ENCODE data around the gene GEN1.

GEN1 gene

DNA sequence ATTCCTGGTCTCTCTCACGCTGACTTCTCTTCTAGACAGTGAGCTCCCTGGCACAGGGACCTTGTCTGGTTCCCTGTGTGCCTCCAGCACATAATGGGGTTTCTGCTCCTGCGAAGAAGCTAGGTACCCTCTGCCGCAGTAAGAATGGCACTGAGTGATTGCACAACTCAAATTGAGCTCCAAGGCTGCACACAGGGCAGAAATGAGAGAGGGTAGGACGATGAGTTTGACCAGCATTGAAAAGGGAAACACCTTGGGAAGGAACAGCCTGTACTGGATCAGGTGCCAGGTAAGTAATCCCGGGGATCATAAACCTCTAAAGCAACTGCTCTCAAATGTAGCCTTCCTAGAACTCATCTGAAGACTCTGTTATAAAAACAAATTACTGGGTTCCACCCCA lies 41.4 kb downstream of the GEN1 start:
- DNase-seq (ENCODE audit: low read depth in 2 of 2): no peak

DNA sequence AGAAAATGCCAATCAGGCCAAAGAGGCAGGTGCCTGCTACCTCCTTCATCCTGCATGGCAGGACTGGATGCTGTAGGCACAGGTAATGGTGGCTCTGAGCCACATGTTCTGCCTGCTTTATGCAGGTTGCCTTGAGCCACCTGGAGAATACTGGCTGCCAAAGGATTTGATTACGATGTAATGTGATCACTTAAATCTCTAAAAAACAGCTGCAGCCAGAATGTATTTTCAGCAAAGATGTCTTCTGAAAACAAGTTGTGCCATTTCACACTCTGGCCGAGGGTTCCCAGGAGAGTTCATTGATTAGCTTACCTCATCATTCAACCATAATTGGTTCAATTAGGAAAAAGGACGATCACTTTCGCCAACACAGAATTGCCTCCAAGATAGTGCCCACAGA lies 44.4 kb downstream of the GEN1 start:
- no peak for DNase-seq (ENCODE audit: low read depth in 2 of 2)

DNA sequence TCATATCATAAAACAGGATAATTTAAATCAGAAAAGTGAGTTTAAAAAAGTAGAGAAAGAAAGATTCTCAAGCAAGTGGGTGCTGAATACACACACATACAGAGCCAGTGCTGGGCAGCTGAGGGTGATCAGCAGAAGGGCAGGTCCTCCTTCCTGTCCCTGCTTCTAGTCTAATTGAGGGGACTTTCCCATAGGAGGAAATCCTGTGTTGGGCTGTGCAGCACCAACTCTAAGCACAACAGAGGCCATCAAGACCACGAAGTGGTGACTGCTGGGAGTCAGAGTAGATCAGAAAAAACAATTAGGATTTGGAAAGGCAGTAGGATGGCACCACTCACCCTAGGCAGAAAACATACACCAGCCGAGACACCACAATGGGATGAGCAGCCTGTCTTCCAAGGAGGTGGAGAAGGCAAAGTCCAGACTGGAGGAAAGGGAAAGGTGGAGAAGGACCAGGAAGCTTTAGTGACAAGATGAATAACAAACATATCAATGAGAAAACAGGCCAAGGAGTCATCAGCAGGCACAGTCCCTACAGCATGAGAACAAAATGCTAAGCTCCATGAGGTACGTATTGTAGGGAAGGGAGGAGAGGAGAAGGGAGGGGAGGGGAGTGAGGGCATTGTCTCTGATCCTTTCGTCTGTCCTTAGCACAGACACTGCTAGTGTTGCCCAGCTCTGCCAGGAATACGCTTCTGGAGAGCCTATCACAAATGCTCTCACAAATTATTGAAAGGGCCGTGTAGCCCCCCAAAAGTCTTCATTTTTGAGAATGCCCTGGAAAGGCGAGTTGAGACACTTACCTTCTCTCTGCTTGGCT lies 45.6 kb downstream of the GEN1 start:
- DNase-seq (ENCODE audit: low read depth in 2 of 2): no peak

DNA sequence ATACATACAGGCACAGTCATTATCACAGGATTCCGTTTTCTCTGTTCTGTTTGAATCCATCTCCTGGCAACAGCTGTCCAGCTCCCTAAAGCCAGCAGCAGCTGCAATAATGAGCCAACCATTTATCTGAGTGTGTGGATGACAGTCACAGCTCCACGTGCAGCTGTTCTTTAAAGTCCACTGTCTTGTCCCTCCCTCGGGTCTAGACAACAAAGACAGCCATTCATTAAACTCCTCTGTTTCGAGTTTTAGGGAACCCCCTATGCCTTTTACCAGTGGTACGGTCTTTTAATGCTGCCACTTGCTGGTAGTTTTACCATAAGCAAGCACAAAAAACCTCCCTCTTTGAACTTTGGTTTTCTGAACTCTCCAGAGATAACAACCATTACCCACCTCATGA lies 46.3 kb downstream of the GEN1 start:
- no peak for DNase-seq (ENCODE audit: low read depth in 2 of 2)

DNA sequence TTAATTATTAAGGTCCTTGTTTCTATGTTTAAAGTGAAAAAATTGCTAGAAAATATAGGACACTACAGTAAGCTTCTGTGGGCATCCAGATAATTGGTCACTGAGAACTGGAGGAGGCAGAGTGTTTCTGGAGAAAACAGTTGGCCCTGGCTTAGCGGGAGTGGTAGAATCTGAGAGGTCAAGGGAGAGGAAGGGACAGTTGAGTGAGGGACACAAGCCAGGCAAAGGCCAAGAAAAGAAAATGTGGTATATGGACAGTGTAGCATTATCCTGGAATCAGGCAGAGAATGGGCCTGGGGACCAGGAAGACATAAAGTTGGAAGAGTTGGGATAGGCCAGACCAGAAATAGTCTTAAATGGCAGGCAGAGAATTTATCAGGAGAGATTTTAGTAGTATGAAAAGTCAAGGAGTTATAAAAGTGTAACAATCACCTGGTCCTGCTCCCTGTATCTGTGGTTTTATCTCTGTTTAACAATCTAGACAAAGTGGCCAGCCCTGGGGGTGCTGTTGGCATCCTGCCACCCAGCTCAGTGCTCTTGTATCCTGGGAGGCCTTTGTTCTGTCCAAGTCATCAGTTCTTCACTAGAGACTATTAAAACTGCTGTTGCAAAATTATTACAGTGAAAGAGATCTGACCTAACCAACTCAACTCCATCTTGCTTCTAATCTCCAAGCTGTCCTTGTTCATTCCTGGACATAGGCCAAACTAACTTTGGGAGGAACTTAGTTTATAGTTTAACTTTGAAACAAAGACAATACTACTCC lies 46.9 kb downstream of the GEN1 start:
- DNase-seq (ENCODE audit: low read depth in 2 of 2): no peak

- no peak for DNase-seq (ENCODE audit: low read depth in 2 of 2)
Observed at GRCh38 chr2:17803497-17803896, 49.6 kb downstream of the GEN1 start.

- no peak for DNase-seq (ENCODE audit: low read depth in 2 of 2)
Observed at GRCh38 chr2:17804358-17804757, 50.4 kb downstream of the GEN1 start.

- no peak for DNase-seq (ENCODE audit: low read depth in 2 of 2)
Observed at GRCh38 chr2:17805166-17805565, 51.2 kb downstream of the GEN1 start.

GRCh38 chr2:17805717-17806363 lies 51.9 kb downstream of the GEN1 start:
- DNase-seq (ENCODE audit: low read depth in 2 of 2): no peak

DNA sequence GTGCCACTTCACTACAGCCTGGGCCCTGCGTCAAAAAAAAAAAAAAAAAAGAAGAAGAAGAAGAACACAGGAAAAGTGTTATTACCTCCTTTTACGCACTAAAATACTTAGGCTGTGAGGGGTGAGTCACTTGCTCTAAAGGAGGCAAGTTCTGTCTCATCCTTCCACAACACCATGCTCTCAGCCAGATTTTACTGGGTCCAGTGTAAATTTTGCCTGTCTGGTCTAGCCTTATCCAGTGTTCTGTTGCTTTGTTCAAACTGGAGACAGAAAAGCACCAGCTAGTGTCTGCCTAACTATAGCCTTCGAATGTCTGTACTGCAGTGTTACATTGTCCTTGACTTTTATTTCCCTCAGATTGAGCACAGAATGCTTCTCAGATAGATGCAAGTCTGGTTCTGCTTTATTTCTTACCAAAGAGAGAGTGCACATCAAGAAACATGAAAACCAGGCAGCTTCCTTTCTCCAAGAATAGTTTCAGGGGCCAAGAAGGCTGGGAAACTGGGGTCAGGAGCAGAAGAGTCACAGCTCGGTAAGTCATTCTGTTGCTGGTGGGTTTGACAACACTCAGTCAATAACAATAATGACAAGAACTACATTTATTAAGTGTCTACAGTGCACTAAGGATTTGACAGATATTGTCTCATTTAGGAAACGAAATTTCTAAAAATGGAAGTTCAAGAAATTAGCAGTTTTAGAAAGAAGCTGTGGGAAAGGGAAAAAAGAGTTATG lies 59.2 kb downstream of the GEN1 start:
- DNase-seq (ENCODE audit: low read depth in 2 of 2): no peak

DNA sequence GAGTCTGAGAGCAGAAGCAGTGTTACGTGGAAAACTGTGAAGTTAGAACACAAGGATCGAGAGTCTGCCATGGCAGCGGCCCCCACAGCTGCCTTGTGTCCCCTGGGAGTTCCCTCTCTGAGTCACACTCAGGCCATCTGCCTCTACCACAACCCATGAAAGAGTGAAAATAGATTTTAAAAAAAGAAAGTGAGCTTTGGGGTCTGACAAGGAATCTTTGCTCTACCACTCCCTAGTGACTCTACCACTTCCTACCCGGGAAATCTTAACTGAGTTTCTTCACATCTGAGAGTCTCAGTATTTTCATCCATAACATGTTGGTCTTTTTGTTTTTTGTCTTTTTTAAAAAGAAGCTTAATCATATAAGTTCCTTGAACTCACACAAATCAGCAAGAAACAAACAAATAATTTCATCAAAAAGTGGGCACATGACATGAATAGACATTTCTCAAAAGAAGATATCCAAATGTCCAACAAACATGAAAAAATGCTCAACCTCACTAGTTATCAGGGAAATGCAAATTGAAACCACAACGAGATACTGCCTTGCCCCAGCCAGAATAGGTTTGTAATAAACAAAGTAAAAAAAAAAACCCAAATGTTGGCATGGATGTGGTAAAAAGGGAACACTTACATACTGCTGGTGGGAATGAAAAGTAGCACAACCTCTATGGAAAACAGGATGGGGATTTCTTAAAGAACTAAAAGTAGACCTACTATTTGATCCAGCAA lies 60.0 kb downstream of the GEN1 start:
- DNase-seq (ENCODE audit: low read depth in 2 of 2): no peak

GRCh38 chr2:17814601-17815000 lies 60.7 kb downstream of the GEN1 start:
- no peak for DNase-seq (ENCODE audit: low read depth in 2 of 2)

GRCh38 chr2:17815468-17816184 lies 61.7 kb downstream of the GEN1 start:
- no peak for DNase-seq (ENCODE audit: low read depth in 2 of 2)

DNA sequence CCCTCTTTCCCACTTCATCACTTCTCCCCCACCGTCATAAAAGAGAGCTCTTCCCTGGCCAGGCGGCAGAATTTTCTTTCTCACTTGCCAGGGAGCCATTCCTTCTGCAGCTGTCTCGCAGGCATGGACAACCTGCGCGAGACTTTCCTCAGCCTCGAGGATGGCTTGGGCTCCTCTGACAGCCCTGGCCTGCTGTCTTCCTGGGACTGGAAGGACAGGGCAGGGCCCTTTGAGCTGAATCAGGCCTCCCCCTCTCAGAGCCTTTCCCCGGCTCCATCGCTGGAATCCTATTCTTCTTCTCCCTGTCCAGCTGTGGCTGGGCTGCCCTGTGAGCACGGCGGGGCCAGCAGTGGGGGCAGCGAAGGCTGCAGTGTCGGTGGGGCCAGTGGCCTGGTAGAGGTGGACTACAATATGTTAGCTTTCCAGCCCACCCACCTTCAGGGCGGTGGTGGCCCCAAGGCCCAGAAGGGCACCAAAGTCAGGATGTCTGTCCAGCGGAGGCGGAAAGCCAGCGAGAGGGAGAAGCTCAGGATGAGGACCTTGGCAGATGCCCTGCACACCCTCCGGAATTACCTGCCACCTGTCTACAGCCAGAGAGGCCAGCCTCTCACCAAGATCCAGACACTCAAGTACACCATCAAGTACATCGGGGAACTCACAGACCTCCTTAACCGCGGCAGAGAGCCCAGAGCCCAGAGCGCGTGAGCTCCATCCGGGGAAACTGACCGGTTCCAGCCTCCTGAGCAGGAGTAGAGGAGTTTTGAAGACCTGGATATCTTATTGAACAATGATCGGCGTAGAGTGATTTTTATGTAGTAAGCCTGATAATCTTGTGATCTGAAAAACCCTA lies 62.7 kb downstream of the GEN1 start, which contains the start of gene MSGN1:
Gene MSGN1, plus strand, starts transcription at position 65 of the 850 bp plus-strand sequence. Its CDS starts 59 bp downstream, at position 124.
- no peak for DNase-seq (ENCODE audit: low read depth in 2 of 2)

DNA sequence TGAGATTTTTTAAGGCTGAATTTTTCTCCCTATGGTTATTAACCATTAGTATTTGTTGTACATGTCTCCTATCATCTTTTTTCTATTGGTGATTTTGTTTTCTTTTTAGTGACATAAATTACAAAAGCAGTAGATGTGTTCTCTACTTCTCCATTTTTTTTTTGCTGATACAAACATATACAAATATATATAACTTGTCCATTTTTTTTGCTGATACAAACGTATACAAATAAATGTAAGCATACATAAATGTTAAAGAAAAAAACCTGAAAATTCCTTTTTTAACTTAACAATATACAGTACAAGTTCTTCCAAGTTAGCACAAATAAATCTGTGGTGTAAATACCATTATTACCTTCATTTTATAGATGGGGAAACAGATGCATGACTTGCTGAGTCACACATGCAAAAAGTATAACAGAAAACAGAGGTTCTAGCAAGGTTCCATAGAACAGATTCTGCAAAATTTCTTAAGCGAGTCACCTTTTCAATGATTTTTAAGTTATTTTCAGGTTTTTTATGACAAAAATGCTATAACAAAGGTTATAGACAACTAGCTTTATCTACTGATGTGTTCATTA lies 64.4 kb downstream of the GEN1 start:
- DNase-seq (ENCODE audit: low read depth in 2 of 2): no peak

DNA sequence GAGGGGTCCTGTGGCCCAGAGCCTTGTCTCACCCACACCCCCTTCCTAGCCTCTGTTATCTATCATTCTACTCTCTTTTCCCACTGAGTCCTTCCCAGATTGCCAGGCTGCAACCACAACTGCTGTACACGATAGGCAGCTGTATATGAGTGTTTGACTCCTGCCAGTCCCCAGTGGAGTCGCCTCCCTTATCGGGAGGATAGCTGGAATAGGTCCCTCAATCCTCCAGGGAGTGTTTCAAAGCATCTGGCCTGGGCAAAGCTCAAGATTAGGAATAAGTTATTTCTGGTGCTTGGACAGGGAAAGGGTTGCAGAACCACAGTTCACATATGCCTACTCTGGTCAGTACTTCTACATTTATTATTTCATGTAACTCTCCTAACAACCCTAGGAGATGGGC lies 67.1 kb downstream of the GEN1 start:
- no peak for DNase-seq (ENCODE audit: low read depth in 2 of 2)

DNA sequence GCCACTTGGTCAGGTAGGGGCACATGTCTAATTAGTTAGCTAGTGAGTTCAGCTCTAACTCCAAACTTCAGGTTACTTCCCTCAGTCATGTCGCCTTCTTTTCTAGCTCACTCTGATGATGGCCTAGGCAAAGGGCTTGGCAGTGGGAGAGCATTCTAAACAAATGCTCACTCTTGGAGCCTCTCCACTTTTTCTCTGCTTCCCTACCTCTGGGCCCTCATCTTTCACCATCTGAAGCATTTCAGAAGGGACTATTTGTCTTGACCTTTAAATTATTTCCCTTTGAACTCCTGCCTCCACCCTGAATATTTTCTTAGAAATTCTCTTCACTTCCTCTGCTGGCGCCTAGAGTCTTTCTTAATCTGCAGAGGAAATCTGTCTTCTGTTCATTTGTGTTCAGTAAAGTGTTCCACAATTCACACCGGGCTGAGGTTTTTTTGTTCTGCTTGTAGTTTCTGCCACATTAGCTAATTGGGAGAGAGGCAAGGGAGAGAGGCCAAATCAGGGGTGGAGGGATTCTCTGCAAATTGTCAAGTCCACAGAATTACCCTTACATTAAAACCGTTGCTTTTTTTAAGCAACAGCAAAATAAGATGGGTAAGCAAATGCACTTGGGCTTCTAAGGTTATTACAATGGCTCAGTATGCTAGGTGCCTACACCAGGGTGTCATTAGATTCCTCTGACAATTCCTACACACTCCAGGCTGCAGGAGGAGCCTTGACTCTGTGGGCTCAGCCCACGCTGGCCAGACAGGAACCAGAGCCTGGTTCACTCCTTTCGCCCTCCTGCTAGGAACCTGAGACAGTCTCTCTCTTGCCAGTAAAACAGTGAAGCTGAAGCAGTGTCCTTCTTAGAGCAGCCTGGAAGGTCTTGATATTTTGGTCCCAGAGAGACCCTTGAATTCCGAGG lies 67.9 kb downstream of the GEN1 start:
- no peak for DNase-seq (ENCODE audit: low read depth in 2 of 2)

- no peak for DNase-seq (ENCODE audit: low read depth in 2 of 2)
Observed at GRCh38 chr2:17822445-17823117, 68.6 kb downstream of the GEN1 start.
